ENCODE data around the gene CAMKK1.

The CAMKK1 gene

DNA sequence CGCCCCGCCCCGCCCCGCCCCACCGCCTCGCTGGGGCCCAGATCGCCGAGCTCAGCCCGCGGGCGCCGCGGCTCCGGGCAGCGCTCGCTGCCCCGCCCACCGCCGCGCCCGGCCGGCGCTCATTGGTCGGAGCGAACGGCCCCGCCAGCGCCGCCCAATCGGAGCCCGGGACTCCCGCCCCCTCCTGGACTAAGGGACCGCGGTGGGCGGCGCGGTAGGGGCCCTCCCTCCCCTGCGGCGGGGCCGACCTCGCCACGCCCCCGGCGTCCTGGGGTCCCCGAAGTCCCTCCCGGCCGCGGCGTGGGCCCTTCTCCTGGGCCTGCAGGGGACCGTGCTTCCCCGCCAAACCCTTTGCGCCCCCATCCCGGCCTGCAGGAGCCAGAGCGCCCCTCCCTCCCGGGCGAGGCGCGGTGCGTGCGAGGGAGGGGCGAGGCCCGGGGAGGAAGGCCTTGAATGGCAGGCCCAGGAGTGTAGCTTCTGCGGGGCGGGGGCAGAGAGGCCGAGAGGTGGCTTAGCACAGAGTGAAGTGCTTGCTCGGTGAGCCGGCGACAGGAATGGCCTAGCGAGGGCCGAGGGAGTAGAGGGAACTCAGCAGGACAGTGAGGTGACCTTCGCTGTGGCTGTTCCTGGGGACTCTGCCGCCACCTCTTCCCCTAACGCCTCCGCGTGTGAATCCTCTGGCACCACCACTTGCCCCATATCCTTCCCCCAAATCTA, at the start of gene CAMKK1:
Gene CAMKK1 (minus strand): TSS at position 51 of the 717 bp plus-strand sequence. CDS start 7,366 bp downstream, outside the sequence.
- Histone ChIP-seq H3K27me3 (ENCODE audit: insufficient read depth, low read length) (peaks cover 48% of the 10 kb centered on the region), H3K4me1 (ENCODE audit: insufficient read depth, low read length) (peaks cover 5% of the 10 kb centered on the region), H3K36me3 (ENCODE audit: insufficient read depth, low read length) (no peaks in the 10 kb centered on the region), H3K4me3 (ENCODE audit: low read length) (peak within 1 kb of the TSS; percentile 54), H2AFZ (ENCODE audit: low read depth, low read length) (peak within 1 kb of the TSS; percentile 87), H3K9me3 (ENCODE audit: low read length) (no peaks in the 10 kb centered on the region)

DNA sequence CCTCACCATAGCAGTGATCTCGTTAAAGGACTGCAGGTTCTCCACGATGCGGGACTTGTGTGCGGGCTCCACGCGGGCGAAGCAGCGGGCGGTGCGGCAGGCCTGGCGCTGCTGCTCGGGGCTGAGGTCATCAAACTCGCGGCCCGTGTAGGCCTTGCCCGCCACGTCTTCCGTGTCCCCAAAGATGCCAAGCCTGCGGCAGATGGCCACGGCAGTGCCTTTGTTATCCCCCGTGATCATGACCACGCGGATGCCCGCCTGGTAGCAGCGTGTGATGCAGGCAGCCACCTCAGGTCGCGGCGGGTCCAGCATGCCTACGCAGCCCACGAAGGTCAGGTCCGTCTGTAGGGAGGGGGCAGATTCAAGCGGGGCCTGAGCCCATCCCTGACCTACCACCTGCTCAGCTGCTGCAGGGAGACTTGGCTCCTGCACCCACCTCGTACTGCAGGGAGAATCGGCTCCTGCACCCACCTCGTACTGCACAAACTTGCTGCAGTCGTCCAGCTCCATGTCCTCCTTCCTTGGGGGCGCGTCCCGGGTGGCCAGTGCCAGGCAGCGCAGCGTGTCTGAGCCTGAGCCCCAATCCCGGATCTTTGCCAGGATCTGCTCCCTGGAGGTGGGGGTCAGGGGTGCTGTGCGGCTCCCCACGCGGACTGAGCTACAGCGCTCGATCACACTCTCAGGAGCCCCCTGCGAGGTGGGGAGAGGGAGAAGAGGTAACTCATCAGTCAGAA, 48.3 kb upstream of the CAMKK1 start:
- Histone ChIP-seq H3K36me3 (ENCODE audit: insufficient read depth, low read length) (no peaks in the 10 kb centered on the region), H3K4me3 (ENCODE audit: low read length) (no peak overlapping the region), H3K4me1 (ENCODE audit: insufficient read depth, low read length) (peaks cover 3% of the 10 kb centered on the region), H3K9me3 (ENCODE audit: low read length) (no peaks in the 10 kb centered on the region), H3K27me3 (ENCODE audit: insufficient read depth, low read length) (peaks cover 13% of the 10 kb centered on the region), H2AFZ (ENCODE audit: low read depth, low read length) (no peak overlapping the region)

DNA sequence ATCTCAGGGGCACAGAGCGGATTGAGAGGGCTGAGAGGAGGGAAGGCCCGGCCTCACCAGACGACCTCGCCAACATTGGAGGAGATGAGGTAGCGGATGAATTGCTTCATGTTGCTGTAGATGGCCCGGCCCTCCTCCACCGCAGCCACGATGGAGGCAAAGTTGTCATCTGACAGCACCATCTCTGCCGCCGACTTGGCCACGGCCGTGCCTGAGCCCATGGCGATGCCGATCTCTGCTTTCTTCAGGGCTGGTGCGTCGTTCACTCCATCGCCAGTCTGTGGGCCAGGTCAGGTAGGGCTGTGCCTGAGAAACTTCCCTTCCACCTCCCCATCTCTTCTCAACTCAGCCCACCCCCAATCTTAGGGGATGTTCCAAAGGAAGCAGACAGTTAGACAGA, 44.5 kb upstream of the CAMKK1 start:
- no peaks in the 10 kb centered on the region for H3K36me3 ChIP-seq (ENCODE audit: insufficient read depth, low read length)
- no peaks in the 10 kb centered on the region for H3K9me3 ChIP-seq (ENCODE audit: low read length)
- no peak overlapping the region for H3K4me3 ChIP-seq (ENCODE audit: low read length)
- H3K27me3 ChIP-seq (ENCODE audit: insufficient read depth, low read length), result no peaks in the 10 kb centered on the region
- no peak overlapping the region for H2AFZ ChIP-seq (ENCODE audit: low read depth, low read length)
- H3K4me1 ChIP-seq (ENCODE audit: insufficient read depth, low read length), result no peaks in the 10 kb centered on the region

DNA sequence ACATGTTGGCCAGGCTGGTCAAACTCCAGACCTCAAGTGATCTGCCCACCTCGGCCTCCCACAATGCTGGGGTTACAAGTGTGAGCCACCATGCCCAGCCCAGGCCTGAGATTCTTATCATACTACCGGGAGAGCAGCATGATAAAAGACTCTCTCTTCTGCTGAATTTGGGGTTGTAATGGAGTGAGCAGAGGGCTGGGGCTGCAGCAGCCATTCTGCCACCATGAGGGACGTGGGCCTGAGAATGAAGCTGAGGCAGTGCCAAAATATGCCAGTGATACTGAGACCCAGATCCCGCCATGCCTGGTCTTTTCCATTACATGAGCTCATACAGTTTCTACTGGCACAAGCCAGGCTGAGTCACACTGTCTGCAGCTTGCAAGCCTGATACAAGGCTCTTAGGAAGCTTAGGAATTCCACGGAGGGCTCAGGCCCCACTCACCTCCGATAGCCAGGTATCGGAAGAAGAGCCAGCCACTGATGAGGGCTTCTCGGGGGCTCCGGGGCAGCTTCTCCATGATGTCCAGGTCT, 43.0 kb upstream of the CAMKK1 start:
- H2AFZ ChIP-seq (ENCODE audit: low read depth, low read length), result no peak overlapping the region
- no peak overlapping the region for H3K4me3 ChIP-seq (ENCODE audit: low read length)
- no peaks in the 10 kb centered on the region for H3K4me1 ChIP-seq (ENCODE audit: insufficient read depth, low read length)
- H3K27me3 ChIP-seq (ENCODE audit: insufficient read depth, low read length), result no peaks in the 10 kb centered on the region
- no peaks in the 10 kb centered on the region for H3K36me3 ChIP-seq (ENCODE audit: insufficient read depth, low read length)
- H3K9me3 ChIP-seq (ENCODE audit: low read length), result no peaks in the 10 kb centered on the region

DNA sequence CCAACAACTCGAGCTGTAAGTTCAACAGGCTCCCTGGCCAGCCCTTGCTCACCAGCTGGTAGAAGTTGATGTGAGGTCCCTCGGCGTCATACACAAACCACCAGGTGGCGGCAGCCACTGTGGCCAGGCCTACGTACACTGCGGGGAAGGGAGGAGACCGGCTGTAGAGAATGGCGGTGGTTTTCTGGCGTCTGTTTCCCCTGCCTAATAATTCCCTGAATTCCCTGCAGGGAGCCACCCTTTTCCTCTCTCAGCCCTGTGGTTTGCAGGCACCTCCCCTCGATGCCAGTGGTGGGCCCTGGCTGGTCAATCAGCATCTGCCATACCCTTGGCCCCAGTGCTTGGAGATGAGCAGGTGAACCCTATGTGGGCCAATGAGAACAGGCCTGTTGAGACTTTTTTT, 42.3 kb upstream of the CAMKK1 start:
- Histone ChIP-seq H3K4me1 (ENCODE audit: insufficient read depth, low read length) (no peaks in the 10 kb centered on the region), H3K4me3 (ENCODE audit: low read length) (no peak overlapping the region), H3K36me3 (ENCODE audit: insufficient read depth, low read length) (no peaks in the 10 kb centered on the region), H3K27me3 (ENCODE audit: insufficient read depth, low read length) (no peaks in the 10 kb centered on the region), H3K9me3 (ENCODE audit: low read length) (no peaks in the 10 kb centered on the region), H2AFZ (ENCODE audit: low read depth, low read length) (no peak overlapping the region)

DNA sequence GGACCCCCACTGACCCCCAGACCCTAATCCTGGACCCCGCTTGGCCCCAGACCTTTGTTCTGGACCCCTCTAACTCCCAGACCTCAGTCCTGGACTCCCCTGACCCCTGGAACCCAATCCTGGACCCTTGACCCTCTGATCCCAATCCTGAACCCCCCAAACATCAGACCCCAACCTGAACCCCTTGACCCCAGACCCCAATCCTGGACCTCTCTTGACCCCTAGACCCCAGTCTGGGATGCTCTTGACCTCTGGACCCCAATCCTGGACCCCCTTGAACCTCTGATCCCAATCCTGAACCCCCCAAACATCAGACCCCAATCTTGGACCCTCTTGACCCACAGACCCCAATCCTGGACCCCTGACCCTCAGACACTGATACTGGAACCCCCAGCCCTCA, 36.9 kb upstream of the CAMKK1 start:
- Histone ChIP-seq H2AFZ (ENCODE audit: low read depth, low read length) (no peak overlapping the region), H3K4me1 (ENCODE audit: insufficient read depth, low read length) (peaks cover 2% of the 10 kb centered on the region), H3K9me3 (ENCODE audit: low read length) (no peaks in the 10 kb centered on the region), H3K36me3 (ENCODE audit: insufficient read depth, low read length) (no peaks in the 10 kb centered on the region), H3K27me3 (ENCODE audit: insufficient read depth, low read length) (peaks cover 9% of the 10 kb centered on the region), H3K4me3 (ENCODE audit: low read length) (no peak overlapping the region)

DNA sequence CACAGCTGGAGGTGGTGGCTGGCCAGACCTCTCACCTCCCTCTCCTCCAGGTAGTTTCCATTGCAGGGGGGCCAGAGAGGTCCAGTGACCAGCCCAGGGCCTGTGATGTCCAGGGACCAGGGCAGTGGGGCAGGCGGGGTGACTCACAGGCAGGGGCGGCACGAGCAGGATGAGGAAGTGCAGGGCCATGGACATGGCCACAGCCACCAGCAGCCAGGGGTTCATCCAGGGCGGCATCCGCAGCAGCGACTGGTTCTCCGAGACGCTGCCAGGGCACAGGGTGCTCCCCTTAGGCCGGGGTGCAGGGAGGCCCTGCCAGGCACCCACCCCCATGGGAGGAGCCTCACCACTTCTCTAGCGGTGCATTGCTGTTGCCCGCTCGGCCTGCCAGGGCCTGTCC, 36.3 kb upstream of the CAMKK1 start:
- no peak overlapping the region for H2AFZ ChIP-seq (ENCODE audit: low read depth, low read length)
- no peaks in the 10 kb centered on the region for H3K36me3 ChIP-seq (ENCODE audit: insufficient read depth, low read length)
- peaks cover 12% of the 10 kb centered on the region for H3K27me3 ChIP-seq (ENCODE audit: insufficient read depth, low read length)
- peaks cover 8% of the 10 kb centered on the region for H3K4me1 ChIP-seq (ENCODE audit: insufficient read depth, low read length)
- no peaks in the 10 kb centered on the region for H3K9me3 ChIP-seq (ENCODE audit: low read length)
- H3K4me3 ChIP-seq (ENCODE audit: low read length), result no peak overlapping the region

DNA sequence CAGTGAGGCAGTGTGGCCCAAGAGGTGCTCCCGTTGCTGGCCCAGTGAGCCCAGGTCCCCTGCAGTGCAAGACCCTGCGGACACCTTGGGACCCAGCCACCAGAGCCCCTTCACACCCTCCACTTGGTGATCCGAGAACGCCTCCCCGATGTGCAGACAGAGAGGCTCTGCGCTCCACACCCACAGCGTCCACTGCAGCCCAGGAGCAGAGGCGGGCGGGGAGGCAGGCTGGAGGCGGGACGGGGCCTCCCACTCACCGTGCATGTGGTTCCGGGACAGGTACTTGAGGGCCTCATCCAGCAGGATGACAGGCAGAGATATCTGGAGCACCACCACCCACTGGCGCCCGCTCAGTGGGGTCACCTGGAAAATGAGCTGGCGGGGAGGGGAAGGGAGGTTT, 35.6 kb upstream of the CAMKK1 start:
- H3K9me3 ChIP-seq (ENCODE audit: low read length), result no peaks in the 10 kb centered on the region
- peaks cover 14% of the 10 kb centered on the region for H3K4me1 ChIP-seq (ENCODE audit: insufficient read depth, low read length)
- peaks cover 13% of the 10 kb centered on the region for H3K27me3 ChIP-seq (ENCODE audit: insufficient read depth, low read length)
- no peak overlapping the region for H2AFZ ChIP-seq (ENCODE audit: low read depth, low read length)
- H3K4me3 ChIP-seq (ENCODE audit: low read length), result no peak overlapping the region
- no peaks in the 10 kb centered on the region for H3K36me3 ChIP-seq (ENCODE audit: insufficient read depth, low read length)

DNA sequence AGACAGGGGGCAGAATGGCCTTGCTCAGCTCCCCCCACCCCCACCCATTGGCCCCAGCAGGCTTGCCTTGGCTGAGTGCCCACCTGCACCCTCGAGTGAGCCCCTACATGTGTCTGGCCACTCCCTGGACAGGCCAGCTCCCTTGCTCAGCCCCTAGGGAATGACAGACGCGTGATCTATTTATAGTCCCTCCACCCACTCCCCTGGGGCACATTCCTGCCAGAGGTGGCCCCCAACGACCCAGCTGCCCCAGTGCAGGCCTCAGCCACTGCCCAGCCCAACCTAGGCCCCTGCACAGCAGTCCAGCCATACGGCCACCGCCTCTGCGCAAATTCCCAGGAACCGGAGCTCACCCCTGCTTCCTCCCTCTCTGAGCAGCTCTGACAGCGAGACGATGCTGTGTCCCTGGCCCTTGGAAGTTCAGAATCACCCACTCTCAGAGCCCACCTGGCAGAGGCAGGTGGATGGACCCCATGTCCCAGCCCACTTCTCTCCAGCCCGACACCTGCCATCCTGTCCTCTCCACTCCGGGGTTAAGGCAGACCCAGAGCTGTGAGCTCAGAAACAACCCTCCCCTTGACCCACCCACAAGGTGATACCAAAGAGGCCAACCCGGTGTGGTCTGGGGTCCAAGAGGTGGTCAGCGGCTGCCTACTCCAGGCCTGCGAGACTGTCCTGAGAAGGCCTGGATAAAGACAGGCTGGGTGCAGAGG, 34.9 kb upstream of the CAMKK1 start:
- H2AFZ ChIP-seq (ENCODE audit: low read depth, low read length), result no peak overlapping the region
- H3K36me3 ChIP-seq (ENCODE audit: insufficient read depth, low read length), result no peaks in the 10 kb centered on the region
- peaks cover 15% of the 10 kb centered on the region for H3K27me3 ChIP-seq (ENCODE audit: insufficient read depth, low read length)
- peaks cover 14% of the 10 kb centered on the region for H3K4me1 ChIP-seq (ENCODE audit: insufficient read depth, low read length)
- H3K9me3 ChIP-seq (ENCODE audit: low read length), result no peaks in the 10 kb centered on the region
- no peak overlapping the region for H3K4me3 ChIP-seq (ENCODE audit: low read length)

DNA sequence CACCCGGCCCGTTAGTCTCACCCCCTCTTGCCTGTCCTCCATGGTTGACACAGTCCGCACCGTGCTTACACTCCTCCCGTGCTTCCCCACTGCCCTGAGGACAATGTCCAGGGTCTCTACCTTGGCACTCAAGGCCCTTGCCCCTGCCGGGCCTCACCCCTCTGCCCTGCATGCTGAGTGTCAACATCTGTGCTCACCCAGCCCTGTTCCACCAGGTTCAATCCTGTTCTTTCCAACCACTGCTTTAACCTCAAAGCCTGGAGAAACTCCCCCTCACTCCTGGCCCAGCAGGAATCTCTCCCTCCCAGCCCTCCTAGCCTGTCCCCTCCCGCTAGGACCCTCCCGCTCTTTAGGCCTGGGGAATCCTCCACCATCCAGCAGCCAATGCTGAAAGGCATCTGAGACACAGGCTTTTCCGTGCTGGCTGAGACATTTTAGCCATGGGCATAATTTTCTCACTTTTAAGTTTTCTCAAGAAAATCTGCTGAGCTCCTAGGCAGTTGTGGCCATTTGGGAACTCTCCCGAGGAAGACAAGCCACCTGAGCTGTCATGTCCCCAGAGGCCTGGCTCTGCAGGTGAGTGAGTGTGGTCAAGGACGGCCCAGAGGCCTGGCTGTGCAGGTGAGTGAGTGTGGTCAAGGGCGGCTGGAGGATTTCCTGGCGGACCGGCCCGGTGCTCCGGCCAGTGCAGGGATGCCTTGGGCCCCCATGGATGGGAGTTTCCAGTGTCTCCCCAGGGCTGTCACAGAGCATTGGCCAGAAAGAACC, 34.2 kb upstream of the CAMKK1 start:
- no peak overlapping the region for H3K4me3 ChIP-seq (ENCODE audit: low read length)
- H3K9me3 ChIP-seq (ENCODE audit: low read length), result no peaks in the 10 kb centered on the region

DNA sequence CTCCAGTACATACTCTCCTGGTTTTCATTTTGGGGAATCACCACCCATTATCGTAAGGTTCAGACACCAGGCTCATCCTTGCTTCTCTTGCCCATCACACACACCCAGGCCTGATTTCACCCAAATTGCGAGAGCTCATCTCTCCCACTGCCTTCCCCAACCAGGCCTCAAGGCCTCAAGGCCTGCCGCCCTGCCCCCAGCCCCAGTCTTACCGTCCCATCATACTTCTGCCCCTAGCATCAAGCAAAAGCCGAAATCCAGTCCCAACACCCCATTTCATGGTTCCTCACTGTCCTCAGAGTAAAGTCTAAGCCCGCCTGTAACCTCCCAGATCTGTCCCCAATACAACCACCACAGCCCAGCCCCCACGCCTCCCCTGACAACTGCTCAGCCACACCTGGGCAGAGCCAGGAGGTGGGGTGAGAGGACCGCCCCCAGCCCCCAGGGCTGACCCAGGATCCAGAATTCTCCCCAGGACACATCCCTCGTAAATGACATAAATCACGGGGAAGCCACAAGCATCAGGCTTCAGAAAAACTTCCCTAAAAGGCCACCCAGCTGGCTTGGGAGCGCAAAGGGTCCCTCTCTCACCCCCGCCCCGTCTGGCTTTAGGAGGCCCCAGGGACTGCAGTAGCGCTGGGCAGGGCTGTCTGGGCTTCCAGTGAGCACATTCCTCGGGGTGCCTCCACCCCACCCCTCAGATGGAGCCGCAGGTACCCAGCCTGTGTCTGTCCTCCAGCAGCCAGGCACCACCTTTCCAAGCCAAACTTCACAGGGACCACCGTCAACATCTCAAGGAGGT, 33.0 kb upstream of the CAMKK1 start:
- Histone ChIP-seq H3K4me3 (ENCODE audit: low read length) (no peak overlapping the region), H3K4me1 (ENCODE audit: insufficient read depth, low read length) (peaks cover 14% of the 10 kb centered on the region), H3K27me3 (ENCODE audit: insufficient read depth, low read length) (peaks cover 18% of the 10 kb centered on the region), H3K36me3 (ENCODE audit: insufficient read depth, low read length) (no peaks in the 10 kb centered on the region), H2AFZ (ENCODE audit: low read depth, low read length) (no peak overlapping the region), H3K9me3 (ENCODE audit: low read length) (no peaks in the 10 kb centered on the region)

More for the DNA sequence above, 34.2 kb upstream of the CAMKK1 start:
- Histone ChIP-seq H3K27me3 (ENCODE audit: insufficient read depth, low read length) (peaks cover 18% of the 10 kb centered on the region), H3K4me1 (ENCODE audit: insufficient read depth, low read length) (peaks cover 14% of the 10 kb centered on the region), H3K36me3 (ENCODE audit: insufficient read depth, low read length) (no peaks in the 10 kb centered on the region), H2AFZ (ENCODE audit: low read depth, low read length) (no peak overlapping the region)

Measured in neuron (in vitro differentiated cells).